Neural cell (in vitro differentiated cells): ENCODE results near the gene UCP1. TPM values are rescaled to one million over a fixed set of nuclear protein-coding genes. Genes with fewer than 3 reads are reported as not detected.

Source experiments
- H2AFZ ChIP-seq: fragments of 200-600, 300-800 bp; sonication (generic), shearing (Covaris generic); 2 replicates; pipeline ENCODE4 v1.6.0; 2014; ENCODE audit warnings: low read depth, mild to moderate bottlenecking, antibody characterized with exemption, low read length, moderate library complexity
- H3F3A ChIP-seq: fragments of 200-600 bp; shearing (Covaris generic); 2 replicates; pipeline ENCODE4 v1.6.1; 2016; ENCODE audit warnings: mild to moderate bottlenecking, moderate library complexity, mixed read lengths, antibody characterized with exemption, low read length; ENCODE audit not compliant: insufficient read depth, poor library complexity, severe bottlenecking
- H3K27ac ChIP-seq: fragments of 200-600, 300-800 bp; sonication (generic), shearing (Covaris generic); 2 replicates; pipeline ENCODE4 v1.5.1; 2014; ENCODE audit warnings: mild to moderate bottlenecking, low read length, moderate library complexity
- H3K27me3 ChIP-seq: fragments of 300-800, 200-600 bp; sonication (generic), shearing (Covaris generic); 2 replicates; pipeline ENCODE4 v1.6.0; 2014; ENCODE audit warnings: mild to moderate bottlenecking, low read depth, low read length, moderate library complexity; ENCODE audit not compliant: insufficient read depth
- H3K36me3 ChIP-seq: fragments of 300-800, 200-600 bp; sonication (generic), shearing (Covaris generic); 2 replicates; pipeline ENCODE4 v1.5.1; 2014; ENCODE audit warnings: mild to moderate bottlenecking, antibody characterized with exemption, low read length, moderate library complexity; ENCODE audit not compliant: insufficient read depth
- H3K4me2 ChIP-seq: fragments of 300-800, 200-600 bp; sonication (generic), shearing (Covaris generic); 2 replicates; pipeline ENCODE4 v1.6.0; 2014; ENCODE audit warnings: mild to moderate bottlenecking, low read length
- H3K4me3 ChIP-seq: fragments of 300-800, 200-600 bp; sonication (generic), shearing (Covaris generic); 2 replicates; pipeline ENCODE4 v1.5.1; 2014; ENCODE audit warnings: mild to moderate bottlenecking, low read length, moderate library complexity
- H3K79me2 ChIP-seq: fragments of 200-600 bp; shearing (Covaris generic); replicated peaks from 2 replicates; pipeline ENCODE4 v1.6.0; 2014; ENCODE audit warnings: mild to moderate bottlenecking, low read length, moderate library complexity; ENCODE audit not compliant: insufficient read depth
- H3K9ac ChIP-seq: fragments of 300-800, 200-600 bp; sonication (generic), shearing (Covaris generic); 2 replicates; pipeline ENCODE4 v1.6.1; 2016; ENCODE audit warnings: mild to moderate bottlenecking, low read length, mixed read lengths
- H3K9me2 ChIP-seq: fragments of 200-600 bp; shearing (Covaris generic); 2 replicates; pipeline ENCODE4 v1.6.1; 2016; ENCODE audit warnings: mild to moderate bottlenecking, low read length, mixed read lengths; ENCODE audit not compliant: insufficient read depth
- H3K9me3 ChIP-seq: fragments of 200-600, 300-800 bp; sonication (generic), shearing (Covaris generic); 2 replicates; pipeline ENCODE4 v1.6.1; 2016; ENCODE audit warnings: mild to moderate bottlenecking, mixed run types, low read length, moderate library complexity, mixed read lengths
- H4K20me1 ChIP-seq: fragments of 200-600 bp; shearing (Covaris generic); 2 replicates; pipeline ENCODE4 v1.6.1; 2016; ENCODE audit warnings: mild to moderate bottlenecking, mixed run types; ENCODE audit not compliant: insufficient read depth
- CTCF ChIP-seq: fragments of 450-650 bp; IDR thresholded peaks from 2 replicates; pipeline ENCODE4 v1.5.1; 2014; ENCODE audit warnings: antibody characterized with exemption, mild to moderate bottlenecking, moderate library complexity; ENCODE audit not compliant: poor library complexity, severe bottlenecking
- EP300 ChIP-seq: fragments of 450-650 bp; conservative IDR thresholded peaks from 2 replicates; pipeline ENCODE4 v1.6.1; 2014; ENCODE audit warnings: antibody characterized with exemption, mild to moderate bottlenecking, moderate library complexity; ENCODE audit not compliant: poor library complexity, severe bottlenecking
- EZH2 ChIP-seq: fragments of 200-600, 300-800 bp; shearing (Covaris generic), sonication (generic); IDR thresholded peaks from 2 replicates; pipeline ENCODE4 v1.6.1; 2014; ENCODE audit warnings: antibody characterized with exemption, low read length, borderline replicate concordance, mild to moderate bottlenecking; ENCODE audit not compliant: insufficient read depth, poor library complexity, severe bottlenecking
- MXI1 ChIP-seq: fragments of 450-650 bp; conservative IDR thresholded peaks from 2 replicates; pipeline ENCODE4 v1.6.1; 2014; ENCODE audit warnings: antibody characterized with exemption, mild to moderate bottlenecking; ENCODE audit not compliant: poor library complexity, severe bottlenecking
- POLR2AphosphoS5 ChIP-seq: IDR thresholded peaks from 2 replicates; pipeline ENCODE4 v1.6.1; 2012
- RAD21 ChIP-seq: fragments of 450-650 bp; conservative IDR thresholded peaks from 2 replicates; pipeline ENCODE4 v1.6.1; 2014; ENCODE audit warnings: antibody characterized with exemption, mild to moderate bottlenecking, moderate library complexity
- SMC3 ChIP-seq: fragments of 450-650 bp; conservative IDR thresholded peaks from 2 replicates; pipeline ENCODE4 v1.6.1; 2014; ENCODE audit warnings: antibody characterized with exemption, mild to moderate bottlenecking, moderate library complexity; ENCODE audit not compliant: poor library complexity
- TAF1 ChIP-seq: IDR thresholded peaks from 2 replicates; pipeline ENCODE4 v1.6.1; 2012; ENCODE audit warnings: low read depth
- polyA plus RNA-seq: library from polyadenylated mRNA; depleted of rRNA; stranded (reverse); fragments of >200 nt; gene quantifications from 2 replicates; pipeline ENCODE4 v1.2.3, GENCODE V29; 2014
- TF ChIP-seq, protein P1 (sequence below): IDR thresholded peaks from 2 replicates; pipeline ENCODE4 v1.6.1; 2012; ENCODE audit warnings: borderline replicate concordance

Gene UCP1
- polyA plus RNA-seq, 1 donor from 2014 or later: not detected

GRCh38 chr4:140571620-140572019 is 2.9 kb upstream of the UCP1 start:
- Histone ChIP-seq H4K20me1 (no peaks in the 10 kb centered on the region), H3K27me3 (peaks cover 39% of the 10 kb centered on the region), H3K4me3 (no peak overlapping the region), H3F3A (no peaks in the 10 kb centered on the region), H3K79me2 (no peaks in the 10 kb centered on the region), H3K36me3 (no peaks in the 10 kb centered on the region), H3K4me2 (no peak overlapping the region), H3K27ac (no peak overlapping the region), H3K9me3 (no peaks in the 10 kb centered on the region), H2AFZ (no peak overlapping the region), H3K9me2 (no peaks in the 10 kb centered on the region), H3K9ac (no peak overlapping the region)
- TF ChIP-seq TAF1 (no peak), MXI1 (no peak), EZH2 (no peak)

DNA sequence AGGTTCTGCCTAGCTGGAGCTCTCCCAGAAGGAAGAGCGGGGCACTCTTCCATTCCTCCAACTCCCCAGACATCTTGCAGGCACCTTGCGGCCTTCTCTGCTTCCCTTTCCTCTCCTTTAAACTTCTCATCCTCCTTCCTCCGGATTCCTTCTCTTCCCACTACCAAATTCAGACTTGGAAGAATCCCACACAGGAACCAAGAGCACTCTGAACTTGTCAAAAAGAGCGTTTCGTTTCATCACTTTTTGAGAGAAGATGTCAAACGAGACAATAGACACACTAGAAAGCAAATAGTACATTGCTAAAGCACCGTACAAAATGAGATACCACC is 512 bp upstream of the UCP1 start:
- H3K27me3 ChIP-seq: peaks cover 49% of the 10 kb centered on the region
- no peaks in the 10 kb centered on the region for H3K9me2 ChIP-seq
- peak overlapping the region; percentile 66 for H3K4me3 ChIP-seq
- no peaks in the 10 kb centered on the region for H3F3A ChIP-seq
- no peaks in the 10 kb centered on the region for H3K79me2 ChIP-seq
- H3K9ac ChIP-seq: no peak overlapping the region
- no peaks in the 10 kb centered on the region for H3K9me3 ChIP-seq
- H3K27ac ChIP-seq: no peak overlapping the region
- no peaks in the 10 kb centered on the region for H3K36me3 ChIP-seq
- H2AFZ ChIP-seq: no peak overlapping the region
- H3K4me2 ChIP-seq: no peak overlapping the region
- TF ChIP-seq POLR2AphosphoS5 (no peak), RAD21 (no peak), MXI1 (no peak), TAF1 (no peak), EP300 (no peak), EZH2 (no peak), CTCF (no peak), SMC3 (no peak)
- TF ChIP-seq, protein P1, sequence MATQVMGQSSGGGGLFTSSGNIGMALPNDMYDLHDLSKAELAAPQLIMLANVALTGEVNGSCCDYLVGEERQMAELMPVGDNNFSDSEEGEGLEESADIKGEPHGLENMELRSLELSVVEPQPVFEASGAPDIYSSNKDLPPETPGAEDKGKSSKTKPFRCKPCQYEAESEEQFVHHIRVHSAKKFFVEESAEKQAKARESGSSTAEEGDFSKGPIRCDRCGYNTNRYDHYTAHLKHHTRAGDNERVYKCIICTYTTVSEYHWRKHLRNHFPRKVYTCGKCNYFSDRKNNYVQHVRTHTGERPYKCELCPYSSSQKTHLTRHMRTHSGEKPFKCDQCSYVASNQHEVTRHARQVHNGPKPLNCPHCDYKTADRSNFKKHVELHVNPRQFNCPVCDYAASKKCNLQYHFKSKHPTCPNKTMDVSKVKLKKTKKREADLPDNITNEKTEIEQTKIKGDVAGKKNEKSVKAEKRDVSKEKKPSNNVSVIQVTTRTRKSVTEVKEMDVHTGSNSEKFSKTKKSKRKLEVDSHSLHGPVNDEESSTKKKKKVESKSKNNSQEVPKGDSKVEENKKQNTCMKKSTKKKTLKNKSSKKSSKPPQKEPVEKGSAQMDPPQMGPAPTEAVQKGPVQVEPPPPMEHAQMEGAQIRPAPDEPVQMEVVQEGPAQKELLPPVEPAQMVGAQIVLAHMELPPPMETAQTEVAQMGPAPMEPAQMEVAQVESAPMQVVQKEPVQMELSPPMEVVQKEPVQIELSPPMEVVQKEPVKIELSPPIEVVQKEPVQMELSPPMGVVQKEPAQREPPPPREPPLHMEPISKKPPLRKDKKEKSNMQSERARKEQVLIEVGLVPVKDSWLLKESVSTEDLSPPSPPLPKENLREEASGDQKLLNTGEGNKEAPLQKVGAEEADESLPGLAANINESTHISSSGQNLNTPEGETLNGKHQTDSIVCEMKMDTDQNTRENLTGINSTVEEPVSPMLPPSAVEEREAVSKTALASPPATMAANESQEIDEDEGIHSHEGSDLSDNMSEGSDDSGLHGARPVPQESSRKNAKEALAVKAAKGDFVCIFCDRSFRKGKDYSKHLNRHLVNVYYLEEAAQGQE: no peak
- H4K20me1 ChIP-seq: no peaks in the 10 kb centered on the region

DNA sequence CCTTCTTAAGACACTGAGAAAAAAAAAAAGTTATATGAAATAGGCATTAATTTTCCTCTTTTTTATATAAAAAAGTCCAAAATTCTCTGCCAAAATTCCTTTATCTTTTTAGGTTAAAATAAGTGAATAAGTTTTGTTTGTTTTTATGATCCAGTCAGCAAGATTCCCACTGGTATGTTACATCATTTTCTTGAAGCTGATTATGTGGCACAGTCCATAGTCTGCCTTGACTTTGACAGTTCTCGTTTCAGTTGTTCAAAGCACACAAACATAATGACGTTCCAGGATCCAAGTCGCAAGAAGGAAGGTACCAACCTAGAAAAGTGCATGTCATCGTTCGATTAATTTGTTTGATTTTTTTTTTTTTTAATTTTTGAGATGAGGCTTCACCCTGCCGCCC is 9.1 kb downstream of the UCP1 start:
- H3K9me2 ChIP-seq: no peaks in the 10 kb centered on the region
- no peaks in the 10 kb centered on the region for H3K27me3 ChIP-seq
- no peaks in the 10 kb centered on the region for H4K20me1 ChIP-seq
- H3K27ac ChIP-seq: no peak overlapping the region
- H3K9ac ChIP-seq: no peak overlapping the region
- H3F3A ChIP-seq: no peaks in the 10 kb centered on the region
- no peak overlapping the region for H3K4me3 ChIP-seq
- H3K4me2 ChIP-seq: no peak overlapping the region
- no peaks in the 10 kb centered on the region for H3K79me2 ChIP-seq
- H3K9me3 ChIP-seq: no peaks in the 10 kb centered on the region
- H2AFZ ChIP-seq: no peak overlapping the region
- no peak for TF ChIP-seq CTCF
- no peak for TF ChIP-seq MXI1
- TF ChIP-seq, protein P1: no peak
- no peak for TF ChIP-seq SMC3
- no peaks in the 10 kb centered on the region for H3K36me3 ChIP-seq
